B cell (primary cell): ENCODE measurements around the gene TBC1D1.

Source experiments
- EZH2 ChIP-seq: IDR thresholded peaks from 2 replicates; pipeline ENCODE4 v1.6.1; 2012; ENCODE audit warnings: borderline replicate concordance, low read depth, mild to moderate bottlenecking, moderate library complexity, low read length; ENCODE audit not compliant: insufficient read depth, poor library complexity, severe bottlenecking
- TF ChIP-seq, protein P1 (sequence below): fragments of 200-600 bp; IDR thresholded peaks from one replicate; pipeline ENCODE4 v1.8.0; 2022; ENCODE audit warnings: antibody characterized with exemption, mild to moderate bottlenecking

GRCh38 chr4:38149472-38149996 is 258.6 kb downstream of the TBC1D1 start:
- TF ChIP-seq, protein P1, sequence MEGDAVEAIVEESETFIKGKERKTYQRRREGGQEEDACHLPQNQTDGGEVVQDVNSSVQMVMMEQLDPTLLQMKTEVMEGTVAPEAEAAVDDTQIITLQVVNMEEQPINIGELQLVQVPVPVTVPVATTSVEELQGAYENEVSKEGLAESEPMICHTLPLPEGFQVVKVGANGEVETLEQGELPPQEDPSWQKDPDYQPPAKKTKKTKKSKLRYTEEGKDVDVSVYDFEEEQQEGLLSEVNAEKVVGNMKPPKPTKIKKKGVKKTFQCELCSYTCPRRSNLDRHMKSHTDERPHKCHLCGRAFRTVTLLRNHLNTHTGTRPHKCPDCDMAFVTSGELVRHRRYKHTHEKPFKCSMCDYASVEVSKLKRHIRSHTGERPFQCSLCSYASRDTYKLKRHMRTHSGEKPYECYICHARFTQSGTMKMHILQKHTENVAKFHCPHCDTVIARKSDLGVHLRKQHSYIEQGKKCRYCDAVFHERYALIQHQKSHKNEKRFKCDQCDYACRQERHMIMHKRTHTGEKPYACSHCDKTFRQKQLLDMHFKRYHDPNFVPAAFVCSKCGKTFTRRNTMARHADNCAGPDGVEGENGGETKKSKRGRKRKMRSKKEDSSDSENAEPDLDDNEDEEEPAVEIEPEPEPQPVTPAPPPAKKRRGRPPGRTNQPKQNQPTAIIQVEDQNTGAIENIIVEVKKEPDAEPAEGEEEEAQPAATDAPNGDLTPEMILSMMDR = no peak
- no peak for TF ChIP-seq EZH2
